CD14-positive monocyte (primary cell): ENCODE results near the gene RAPGEF5. TPM values are rescaled to one million over a fixed set of nuclear protein-coding genes. Genes with fewer than 3 reads are reported as not detected.

Experiments
- DNase-seq, 3 donors: peaks; one replicate each; pipeline ENCODE4 v3.0.0-alpha.2; 2011 to 2022
- H2AFZ ChIP-seq: 2 replicates; pipeline ENCODE4 v1.6.0; 2012; ENCODE audit warnings: mild to moderate bottlenecking, low read depth, low read length, inconsistent platforms; ENCODE audit not compliant: insufficient read depth, poor library complexity, severe bottlenecking
- H3K27ac ChIP-seq, 2 donors: 1 replicate in 1 of 2; 2 replicates in 1 of 2; pipeline ENCODE4 v1.5.1; 2012 to 2013; ENCODE audit warnings: low read length in 2 of 2, control low read depth in 1 of 2, inconsistent platforms in 1 of 2, low read depth in 1 of 2, mild to moderate bottlenecking in 1 of 2
- H3K27me3 ChIP-seq, 2 donors: one replicate each; pipeline versions ENCODE4 v1.6.0 to v1.6.1; 2011 to 2013; ENCODE audit warnings: low read length in 2 of 2; ENCODE audit not compliant: control insufficient read depth in 2 of 2, insufficient read depth in 2 of 2
- H3K36me3 ChIP-seq, 2 donors: replicated peaks in 1 of 2; 1 replicate in 1 of 2; 2 replicates in 1 of 2; pipeline versions ENCODE4 v1.5.1 to v1.6.1; 2012 to 2013; ENCODE audit warnings: low read length in 2 of 2, control low read depth in 1 of 2, inconsistent platforms in 1 of 2, mild to moderate bottlenecking in 1 of 2; ENCODE audit not compliant: insufficient read depth in 2 of 2, control insufficient read depth in 1 of 2
- H3K4me1 ChIP-seq, 2 donors: 1 replicate in 1 of 2; 2 replicates in 1 of 2; pipeline versions ENCODE4 v1.5.1 to v1.6.1; 2012 to 2013; ENCODE audit warnings: low read length in 2 of 2, control low read depth in 1 of 2, inconsistent platforms in 1 of 2, mild to moderate bottlenecking in 1 of 2, moderate library complexity in 1 of 2; ENCODE audit not compliant: insufficient read depth in 2 of 2, control insufficient read depth in 1 of 2
- H3K4me2 ChIP-seq: replicated peaks from 2 replicates; pipeline ENCODE3; 2012; ENCODE audit warnings: low read length, moderate library complexity, mild to moderate bottlenecking; ENCODE audit not compliant: poor library complexity, severe bottlenecking; ENCODE audit errors: extremely low read depth
- H3K4me3 ChIP-seq, 3 experiments: fragments of 200-600 bp in 1 of 3; sonication (generic) in 1 of 3; replicated peaks in 1 of 3; 1 replicate in 2 of 3; 2 replicates in 1 of 3; pipeline ENCODE4 v1.5.1; 2011 to 2013; ENCODE audit warnings: low read length in 3 of 3, mild to moderate bottlenecking in 3 of 3, control low read depth in 2 of 3, low read depth in 2 of 3, inconsistent platforms in 1 of 3, moderate library complexity in 1 of 3
- H3K79me2 ChIP-seq: 2 replicates; pipeline ENCODE4 v1.6.0; 2012; ENCODE audit warnings: mild to moderate bottlenecking, control low read depth, inconsistent platforms, low read length, moderate library complexity; ENCODE audit not compliant: insufficient read depth
- H3K9ac ChIP-seq: 2 replicates; pipeline ENCODE4 v1.6.0; 2017; ENCODE audit warnings: low read length, mild to moderate bottlenecking; ENCODE audit not compliant: insufficient read depth, poor library complexity, severe bottlenecking
- H3K9me3 ChIP-seq, 2 donors: replicated peaks in 1 of 2; 1 replicate in 1 of 2; 2 replicates in 1 of 2; pipeline versions ENCODE4 v1.5.1 to v1.6.1; 2012 to 2013; ENCODE audit warnings: low read length in 2 of 2, control low read depth in 1 of 2; ENCODE audit not compliant: control insufficient read depth in 1 of 2, insufficient read depth in 1 of 2
- H4K20me1 ChIP-seq: 2 replicates; pipeline ENCODE4 v1.6.0; 2012; ENCODE audit warnings: mild to moderate bottlenecking, low read length, control low read depth, moderate library complexity; ENCODE audit not compliant: insufficient read depth
- H3K27ac Mint-ChIP-seq, 7 donors: one replicate each; pipeline ENCODE4 v1.8.0; 2020; ENCODE audit warnings: mild to moderate bottlenecking in 7 of 7, mixed read lengths in 7 of 7, moderate library complexity in 6 of 7, inconsistent platforms in 2 of 7
- H3K27me3 Mint-ChIP-seq, 3 donors: one replicate each; pipeline ENCODE4 v1.8.0; 2021 to 2022; ENCODE audit warnings: low read depth in 3 of 3, mild to moderate bottlenecking in 3 of 3, mixed read lengths in 3 of 3, moderate library complexity in 3 of 3, inconsistent platforms in 1 of 3
- H3K36me3 Mint-ChIP-seq, 2 donors: one replicate each; pipeline ENCODE4 v1.8.0; 2020; ENCODE audit warnings: mixed read lengths in 2 of 2, inconsistent platforms in 1 of 2, mild to moderate bottlenecking in 1 of 2
- H3K4me1 Mint-ChIP-seq: one replicate; pipeline ENCODE4 v1.8.0; 2020; ENCODE audit warnings: mild to moderate bottlenecking, mixed read lengths
- H3K4me3 Mint-ChIP-seq, 2 donors: one replicate each; pipeline ENCODE4 v1.8.0; 2020; ENCODE audit warnings: mild to moderate bottlenecking in 2 of 2, mixed read lengths in 2 of 2, moderate library complexity in 1 of 2
- H3K9me3 Mint-ChIP-seq, 7 donors: one replicate each; pipeline ENCODE4 v1.8.0; 2020 to 2022; ENCODE audit warnings: mixed read lengths in 7 of 7, mild to moderate bottlenecking in 6 of 7, moderate library complexity in 6 of 7, inconsistent platforms in 2 of 7
- WGBS: methylation state at CpG from one replicate; pipeline ENCODE4 v1.1.5; 2013; ENCODE audit warnings: missing lambda C conversion rate; ENCODE audit not compliant: insufficient coverage; 5-methylcytosine and 5-hydroxymethylcytosine counted together
- intact Hi-C, 2 donors: fragments of 100-400 bp; cut with micrococcal nuclease; formaldehyde crosslinking; loops; one replicate each; pipeline versions ENCODE4 v1.15.0 to v1.15.1; 2023
- polyA plus RNA-seq, 3 donors: library from polyadenylated mRNA; depleted of rRNA in 1 of 3; unstranded in 2 of 3; stranded (reverse) in 1 of 3; fragments of 300-500 nt in 2 of 3; fragments of >200 nt in 1 of 3; fragmentation: Illumina TruSeq in 2 of 3; gene quantifications; 1 replicate in 2 of 3; 2 replicates in 1 of 3; pipeline ENCODE4 v1.2.3, GENCODE V29; 2012 to 2021
- TF ChIP-seq, protein P1 (sequence below): fragments of 200-600 bp; IDR thresholded peaks from one replicate; pipeline ENCODE4 v1.8.0; 2022; ENCODE audit warnings: antibody characterized with exemption, mild to moderate bottlenecking

Gene RAPGEF5
- polyA plus RNA-seq, 3 donors, result not detected

DNA sequence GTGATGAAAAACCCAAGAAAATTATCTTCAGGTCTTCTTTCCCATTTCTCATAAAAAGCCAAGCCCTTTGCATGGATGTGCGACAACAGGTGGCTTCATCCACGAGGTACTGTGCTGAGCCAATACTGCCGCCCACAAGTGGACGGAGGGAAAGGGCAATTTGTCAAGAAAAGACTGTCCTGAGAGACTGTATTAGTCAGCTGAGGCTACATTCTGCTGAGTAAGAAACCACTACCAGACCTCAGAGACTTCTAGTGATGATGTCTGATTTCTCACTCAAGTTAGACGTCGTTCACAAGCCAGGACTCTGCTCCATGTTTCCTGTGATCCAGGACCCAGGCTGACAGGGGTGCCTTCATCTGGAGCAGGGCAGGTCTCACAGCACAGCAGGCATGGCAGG is 239.7 kb downstream of the RAPGEF5 start:
- no peaks in the 10 kb centered on the region for H3K27me3 ChIP-seq
- no peaks in the 10 kb centered on the region for H3K79me2 ChIP-seq
- no peaks in the 10 kb centered on the region for H3K9me3 Mint-ChIP-seq
- 89% methylated on average over 5 of the region's 6 CpGs for WGBS
- H3K4me1 Mint-ChIP-seq, result peaks cover 6% of the 10 kb centered on the region
- no peaks in the 10 kb centered on the region for H4K20me1 ChIP-seq
- H3K27ac Mint-ChIP-seq, result no peak overlapping the region
- no peaks in the 10 kb centered on the region for H3K36me3 ChIP-seq
- TF ChIP-seq, protein P1, sequence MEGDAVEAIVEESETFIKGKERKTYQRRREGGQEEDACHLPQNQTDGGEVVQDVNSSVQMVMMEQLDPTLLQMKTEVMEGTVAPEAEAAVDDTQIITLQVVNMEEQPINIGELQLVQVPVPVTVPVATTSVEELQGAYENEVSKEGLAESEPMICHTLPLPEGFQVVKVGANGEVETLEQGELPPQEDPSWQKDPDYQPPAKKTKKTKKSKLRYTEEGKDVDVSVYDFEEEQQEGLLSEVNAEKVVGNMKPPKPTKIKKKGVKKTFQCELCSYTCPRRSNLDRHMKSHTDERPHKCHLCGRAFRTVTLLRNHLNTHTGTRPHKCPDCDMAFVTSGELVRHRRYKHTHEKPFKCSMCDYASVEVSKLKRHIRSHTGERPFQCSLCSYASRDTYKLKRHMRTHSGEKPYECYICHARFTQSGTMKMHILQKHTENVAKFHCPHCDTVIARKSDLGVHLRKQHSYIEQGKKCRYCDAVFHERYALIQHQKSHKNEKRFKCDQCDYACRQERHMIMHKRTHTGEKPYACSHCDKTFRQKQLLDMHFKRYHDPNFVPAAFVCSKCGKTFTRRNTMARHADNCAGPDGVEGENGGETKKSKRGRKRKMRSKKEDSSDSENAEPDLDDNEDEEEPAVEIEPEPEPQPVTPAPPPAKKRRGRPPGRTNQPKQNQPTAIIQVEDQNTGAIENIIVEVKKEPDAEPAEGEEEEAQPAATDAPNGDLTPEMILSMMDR, result no peak
- H3K36me3 Mint-ChIP-seq, result no peaks in the 10 kb centered on the region
- no peak overlapping the region for H3K27ac ChIP-seq
- intact Hi-C loops, result no loop called here
- H3K4me1 ChIP-seq, result no peaks in the 10 kb centered on the region
- no peak overlapping the region for H3K9ac ChIP-seq
- DNase-seq, result no peak
- no peaks in the 10 kb centered on the region for H3K9me3 ChIP-seq
- H3K4me3 ChIP-seq, result no peak overlapping the region
- no peak overlapping the region for H3K4me2 ChIP-seq
- H2AFZ ChIP-seq, result no peak overlapping the region
- H3K4me3 Mint-ChIP-seq, result no peak overlapping the region
- peaks cover 0 to 2% (median 1%) of the 10 kb centered on the region in 3 donors for H3K27me3 Mint-ChIP-seq

DNA sequence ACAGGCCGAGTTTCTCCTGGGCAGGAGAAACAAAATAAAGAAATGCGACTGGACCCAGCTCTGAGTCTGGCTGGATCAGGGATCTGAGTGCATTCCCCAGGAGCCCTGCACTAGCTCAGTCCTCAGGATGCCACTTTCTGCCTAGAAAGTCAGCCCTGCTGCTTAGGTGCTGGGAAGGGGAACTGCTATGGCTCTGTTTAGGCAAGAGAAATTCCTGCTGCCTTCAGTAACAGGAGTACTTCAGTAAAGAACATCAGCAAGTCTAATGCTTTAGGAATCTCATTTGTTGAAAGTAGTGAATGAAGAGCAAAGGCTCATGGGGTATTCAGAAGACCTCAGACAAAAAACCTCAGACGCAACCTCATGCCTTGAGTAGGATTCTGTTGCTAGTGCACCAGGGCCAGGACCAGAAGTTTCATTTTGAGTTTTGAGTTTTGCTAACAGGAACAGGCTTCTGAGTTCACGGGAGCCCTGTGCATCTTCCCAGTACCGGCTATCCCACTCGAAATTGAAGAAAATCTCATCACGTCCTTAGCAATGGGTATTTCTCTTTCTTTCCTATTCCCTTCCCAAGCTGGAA is 240.4 kb downstream of the RAPGEF5 start:
- TF ChIP-seq, protein P1, result no peak
- H3K4me2 ChIP-seq, result no peak overlapping the region
- WGBS, result 96% methylated on average over 3 of the region's 7 CpGs
- H3K36me3 ChIP-seq, result no peaks in the 10 kb centered on the region
- H3K36me3 Mint-ChIP-seq, result no peaks in the 10 kb centered on the region
- no peak overlapping the region for H3K4me3 ChIP-seq
- no peak overlapping the region for H2AFZ ChIP-seq
- H3K79me2 ChIP-seq, result no peaks in the 10 kb centered on the region
- no peaks in the 10 kb centered on the region for H3K27me3 ChIP-seq
- intact Hi-C loops, result no loop called here
- no peaks in the 10 kb centered on the region for H3K9me3 ChIP-seq
- H3K27ac ChIP-seq, result no peak overlapping the region
- no peak for DNase-seq
- no peak overlapping the region for H3K27ac Mint-ChIP-seq
- H3K4me1 ChIP-seq, result no peaks in the 10 kb centered on the region
- H3K4me3 Mint-ChIP-seq, result no peak overlapping the region
- H3K27me3 Mint-ChIP-seq, result no peaks in the 10 kb centered on the region
- no peaks in the 10 kb centered on the region for H3K9me3 Mint-ChIP-seq
- no peaks in the 10 kb centered on the region for H3K4me1 Mint-ChIP-seq
- H4K20me1 ChIP-seq, result no peaks in the 10 kb centered on the region
- H3K9ac ChIP-seq, result no peak overlapping the region
